Ishikawa (cell line): ENCODE data around the gene CCDC141.

ENCODE experiments used
- MAX ChIP-seq: IDR thresholded peaks from 2 replicates; pipeline ENCODE4 v1.6.1; 2012
- NFIC ChIP-seq: IDR thresholded peaks from 2 replicates; pipeline ENCODE4 v1.6.1; 2012
- TAF1 ChIP-seq: IDR thresholded peaks from 2 replicates; pipeline ENCODE4 v1.6.1; 2012; ENCODE audit warnings: low read depth, mild to moderate bottlenecking
- USF1 ChIP-seq: IDR thresholded peaks from 2 replicates; pipeline ENCODE4 v1.6.1; 2012

- TF ChIP-seq MAX (no peak), TAF1 (no peak), USF1 (no peak), NFIC (no peak)
Measured at GRCh38 chr2:178827739-178828485, 222.0 kb downstream of the CCDC141 start.
